ENCODE measurements around the gene IPCEF1. TPM values are rescaled to one million over a fixed set of nuclear protein-coding genes. Genes with fewer than 3 reads are reported as not detected.

The IPCEF1 gene
- polyA plus RNA-seq, 3 donors: 14.7 to 29.7 (median 16.5) TPM

DNA sequence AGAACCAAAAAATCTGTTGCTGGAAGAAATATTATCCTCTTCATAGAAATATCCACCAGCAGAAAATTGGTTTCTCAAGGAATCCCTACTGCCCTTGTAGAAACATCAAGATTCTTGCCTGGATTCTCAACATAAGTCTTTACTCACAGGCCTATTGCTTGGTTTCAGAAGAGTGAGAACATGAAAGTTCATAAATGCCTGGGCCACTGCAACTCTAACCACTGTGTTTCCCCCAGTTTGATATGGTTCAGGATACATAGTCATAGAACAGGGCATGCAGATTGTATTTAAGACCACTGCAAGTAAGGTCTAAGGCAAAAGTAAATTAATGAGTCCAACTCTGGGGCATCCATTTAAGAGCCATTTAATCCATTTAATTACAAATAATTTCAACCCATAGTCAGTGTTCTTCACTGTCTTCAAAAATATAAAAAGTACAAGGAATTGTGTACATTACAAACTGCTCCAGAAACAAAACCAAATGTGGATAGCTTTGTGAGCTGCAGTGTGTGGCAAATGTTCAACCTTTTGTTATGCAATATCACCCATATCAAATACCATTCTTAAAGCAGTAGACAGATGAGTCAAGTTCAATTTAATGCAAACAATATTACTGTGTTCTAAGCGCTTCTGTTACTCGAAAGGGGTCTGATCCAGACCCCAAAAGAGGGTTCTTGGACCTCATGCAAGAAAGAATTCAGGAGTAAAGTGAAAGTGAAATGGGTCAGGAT lies 234.2 kb downstream of the IPCEF1 start:
- Histone ChIP-seq H2AFZ (ENCODE audit: insufficient read depth, low read depth, low read length, poor library complexity, severe bottlenecking) (no peak overlapping the region), H3K36me3 (replicated peaks in 1 of 2; ENCODE audit: control insufficient read depth in 1 of 2, insufficient read depth in 2 of 2, low read length in 2 of 2) (no peaks in the 10 kb centered on the region), H3K9me3 (replicated peaks in 1 of 2; ENCODE audit: control insufficient read depth in 1 of 2, insufficient read depth in 1 of 2, low read length in 2 of 2) (peaks cover 0 to 4% of the 10 kb centered on the region in 2 donors), H3K27me3 (ENCODE audit: control insufficient read depth in 2 of 2, insufficient read depth in 2 of 2, low read length in 2 of 2) (no peaks in the 10 kb centered on the region), H3K79me2 (ENCODE audit: insufficient read depth, low read length) (no peaks in the 10 kb centered on the region), H3K27ac (ENCODE audit: low read depth in 1 of 2, low read length in 2 of 2) (no peak overlapping the region), H4K20me1 (ENCODE audit: insufficient read depth, low read length) (no peaks in the 10 kb centered on the region), H3K9ac (ENCODE audit: insufficient read depth, low read length, poor library complexity, severe bottlenecking) (no peak overlapping the region), H3K4me2 (replicated peaks; ENCODE audit: extremely low read depth, low read length, poor library complexity, severe bottlenecking) (no peak overlapping the region), H3K4me1 (ENCODE audit: control insufficient read depth in 1 of 2, insufficient read depth in 2 of 2, low read length in 2 of 2) (peaks cover 14 to 30% of the 10 kb centered on the region in 2 donors), H3K4me3 (replicated peaks in 1 of 3; ENCODE audit: low read depth in 2 of 3, low read length in 3 of 3) (no peak overlapping the region)
- WGBS (ENCODE audit: insufficient coverage): 96% methylated on average over 2 of the region's 2 CpGs
- intact Hi-C loops (cut with micrococcal nuclease): no loop called here
- Mint-ChIP-seq H3K4me3 (no peak overlapping the region), H3K9me3 (peaks cover 0 to 9% (median 5%) of the 10 kb centered on the region in 7 donors), H3K4me1 (peaks cover 30% of the 10 kb centered on the region), H3K27me3 (ENCODE audit: low read depth in 3 of 3) (peaks cover 0 to 7% (median 3%) of the 10 kb centered on the region in 3 donors), H3K27ac (no peak overlapping the region), H3K36me3 (no peaks in the 10 kb centered on the region)
- TF ChIP-seq, protein P1, sequence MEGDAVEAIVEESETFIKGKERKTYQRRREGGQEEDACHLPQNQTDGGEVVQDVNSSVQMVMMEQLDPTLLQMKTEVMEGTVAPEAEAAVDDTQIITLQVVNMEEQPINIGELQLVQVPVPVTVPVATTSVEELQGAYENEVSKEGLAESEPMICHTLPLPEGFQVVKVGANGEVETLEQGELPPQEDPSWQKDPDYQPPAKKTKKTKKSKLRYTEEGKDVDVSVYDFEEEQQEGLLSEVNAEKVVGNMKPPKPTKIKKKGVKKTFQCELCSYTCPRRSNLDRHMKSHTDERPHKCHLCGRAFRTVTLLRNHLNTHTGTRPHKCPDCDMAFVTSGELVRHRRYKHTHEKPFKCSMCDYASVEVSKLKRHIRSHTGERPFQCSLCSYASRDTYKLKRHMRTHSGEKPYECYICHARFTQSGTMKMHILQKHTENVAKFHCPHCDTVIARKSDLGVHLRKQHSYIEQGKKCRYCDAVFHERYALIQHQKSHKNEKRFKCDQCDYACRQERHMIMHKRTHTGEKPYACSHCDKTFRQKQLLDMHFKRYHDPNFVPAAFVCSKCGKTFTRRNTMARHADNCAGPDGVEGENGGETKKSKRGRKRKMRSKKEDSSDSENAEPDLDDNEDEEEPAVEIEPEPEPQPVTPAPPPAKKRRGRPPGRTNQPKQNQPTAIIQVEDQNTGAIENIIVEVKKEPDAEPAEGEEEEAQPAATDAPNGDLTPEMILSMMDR (IDR thresholded peaks at IDR 0.05): no peak
- no peak for DNase-seq

DNA sequence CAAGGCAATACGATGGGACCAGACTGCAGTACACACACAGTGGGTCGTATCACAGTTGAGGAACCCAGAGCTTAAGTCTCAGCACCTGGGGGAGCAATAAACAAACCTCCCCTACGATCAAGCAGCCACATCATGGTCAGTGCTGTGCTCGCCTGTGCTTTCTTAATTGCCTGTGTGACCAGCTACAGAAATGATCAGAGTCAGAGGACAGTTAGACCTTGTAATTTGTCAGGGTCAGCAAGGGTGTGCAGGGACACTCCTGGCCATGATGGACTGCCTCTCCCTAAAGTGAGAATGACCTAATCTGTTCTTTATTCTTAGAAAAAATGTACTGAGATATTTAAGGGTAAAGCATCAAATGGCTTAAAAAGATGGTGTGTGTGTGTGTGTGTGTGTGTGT lies 239.1 kb downstream of the IPCEF1 start:
- no peak overlapping the region for H3K27ac Mint-ChIP-seq
- no peak overlapping the region for H3K27ac ChIP-seq (ENCODE audit: low read depth in 1 of 2, low read length in 2 of 2)
- no peak overlapping the region for H3K4me2 ChIP-seq (replicated peaks; ENCODE audit: extremely low read depth, low read length, poor library complexity, severe bottlenecking)
- no peaks in the 10 kb centered on the region for H3K9me3 ChIP-seq (replicated peaks in 1 of 2; ENCODE audit: control insufficient read depth in 1 of 2, insufficient read depth in 1 of 2, low read length in 2 of 2)
- peaks cover 4 to 7% (median 5%) of the 10 kb centered on the region in 3 donors for H3K27me3 Mint-ChIP-seq (ENCODE audit: low read depth in 3 of 3)
- H4K20me1 ChIP-seq (ENCODE audit: insufficient read depth, low read length): no peaks in the 10 kb centered on the region
- DNase-seq: no peak
- H3K4me3 ChIP-seq (replicated peaks in 1 of 3; ENCODE audit: low read depth in 2 of 3, low read length in 3 of 3): no peak overlapping the region
- no peak overlapping the region for H3K4me3 Mint-ChIP-seq
- H3K27me3 ChIP-seq (ENCODE audit: control insufficient read depth in 2 of 2, insufficient read depth in 2 of 2, low read length in 2 of 2): no peaks in the 10 kb centered on the region
- peaks cover 0 to 8% (median 4%) of the 10 kb centered on the region in 7 donors for H3K9me3 Mint-ChIP-seq
- 87% methylated on average over 3 of the region's 4 CpGs for WGBS (ENCODE audit: insufficient coverage)
- H3K36me3 Mint-ChIP-seq: no peaks in the 10 kb centered on the region
- no peak overlapping the region for H3K9ac ChIP-seq (ENCODE audit: insufficient read depth, low read length, poor library complexity, severe bottlenecking)
- TF ChIP-seq, protein P1 (IDR thresholded peaks at IDR 0.05): no peak
- no peak overlapping the region for H2AFZ ChIP-seq (ENCODE audit: insufficient read depth, low read depth, low read length, poor library complexity, severe bottlenecking)
- H3K36me3 ChIP-seq (replicated peaks in 1 of 2; ENCODE audit: control insufficient read depth in 1 of 2, insufficient read depth in 2 of 2, low read length in 2 of 2): no peaks in the 10 kb centered on the region
- intact Hi-C loops (cut with micrococcal nuclease): no loop called here
- H3K4me1 Mint-ChIP-seq: no peaks in the 10 kb centered on the region
- no peaks in the 10 kb centered on the region for H3K4me1 ChIP-seq (ENCODE audit: control insufficient read depth in 1 of 2, insufficient read depth in 2 of 2, low read length in 2 of 2)
- H3K79me2 ChIP-seq (ENCODE audit: insufficient read depth, low read length): no peaks in the 10 kb centered on the region

Measured in CD14-positive monocyte (primary cell).